SH-SY5Y (cell line): ENCODE data around the gene SLC7A8.

Experiments
- GATA2 ChIP-seq: IDR thresholded peaks from 2 replicates; pipeline ENCODE4 v1.6.1; 2011; ENCODE audit warnings: mild to moderate bottlenecking, low read depth, low read length
- GATA3 ChIP-seq: IDR thresholded peaks from 2 replicates; pipeline ENCODE4 v1.6.1; 2011; ENCODE audit warnings: low read depth, mild to moderate bottlenecking, low read length, moderate library complexity

- TF ChIP-seq GATA2 (no peak), GATA3 (no peak)
Observed at GRCh38 chr14:23149745-23150144, 33.7 kb downstream of the SLC7A8 start.
